HG03025 (cell line): ENCODE data around the gene SCNN1B.
"Not testable (repeated sequence)": the region's sequence is repeated elsewhere in the genome, so short reads cannot be mapped to it uniquely, and the experiment has no call there.

Experiments used
- ATAC-seq: cut with Tn5 transposase; IDR thresholded peaks from one replicate; pipeline ENCODE4 v1.9.1; 2021; ENCODE audit warnings: mild to moderate bottlenecking, moderate library complexity; ENCODE audit not compliant: unreplicated experiment, low FRiP score

Gene SCNN1B

DNA sequence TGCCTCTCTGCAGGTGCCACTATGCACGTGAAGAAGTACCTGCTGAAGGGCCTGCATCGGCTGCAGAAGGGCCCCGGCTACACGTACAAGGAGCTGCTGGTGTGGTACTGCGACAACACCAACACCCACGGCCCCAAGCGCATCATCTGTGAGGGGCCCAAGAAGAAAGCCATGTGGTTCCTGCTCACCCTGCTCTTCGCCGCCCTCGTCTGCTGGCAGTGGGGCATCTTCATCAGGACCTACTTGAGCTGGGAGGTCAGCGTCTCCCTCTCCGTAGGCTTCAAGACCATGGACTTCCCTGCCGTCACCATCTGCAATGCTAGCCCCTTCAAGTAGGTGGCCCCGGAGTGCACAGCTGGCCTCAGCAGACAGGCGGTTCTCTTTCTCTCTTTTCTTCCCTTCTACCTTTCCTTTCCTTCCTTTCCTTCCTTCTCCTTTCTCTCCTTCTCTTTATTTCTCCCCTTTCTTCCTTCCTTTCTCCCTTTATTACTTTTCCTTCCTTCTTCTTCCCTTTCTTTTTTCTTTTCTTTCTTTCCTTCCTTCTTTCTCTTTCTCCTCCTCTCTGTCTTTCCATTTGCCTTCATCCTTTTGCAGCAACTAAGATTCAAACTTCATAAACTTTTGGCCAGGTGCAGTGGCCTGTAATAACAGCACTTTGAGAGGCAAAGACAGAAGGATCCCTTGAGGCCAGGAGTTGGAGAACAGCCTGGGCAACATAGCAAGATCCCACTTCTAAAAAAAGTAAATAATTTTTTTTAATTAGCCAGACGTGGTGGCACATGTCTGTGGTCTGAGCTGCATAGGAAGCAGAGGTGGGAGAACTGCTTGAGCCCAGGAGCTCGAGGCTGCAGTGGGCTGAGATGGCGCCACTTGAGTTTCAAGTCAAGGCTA is 46.7 kb downstream of the SCNN1B start:
- no peak for ATAC-seq

- ATAC-seq, result no peak
Observed at GRCh38 chr16:23351360-23351759, 49.3 kb downstream of the SCNN1B start.

- no peak for ATAC-seq
Observed at GRCh38 chr16:23353440-23353839, 51.3 kb downstream of the SCNN1B start.

- ATAC-seq, result no peak
Observed at GRCh38 chr16:23354246-23354645, 52.1 kb downstream of the SCNN1B start.

DNA sequence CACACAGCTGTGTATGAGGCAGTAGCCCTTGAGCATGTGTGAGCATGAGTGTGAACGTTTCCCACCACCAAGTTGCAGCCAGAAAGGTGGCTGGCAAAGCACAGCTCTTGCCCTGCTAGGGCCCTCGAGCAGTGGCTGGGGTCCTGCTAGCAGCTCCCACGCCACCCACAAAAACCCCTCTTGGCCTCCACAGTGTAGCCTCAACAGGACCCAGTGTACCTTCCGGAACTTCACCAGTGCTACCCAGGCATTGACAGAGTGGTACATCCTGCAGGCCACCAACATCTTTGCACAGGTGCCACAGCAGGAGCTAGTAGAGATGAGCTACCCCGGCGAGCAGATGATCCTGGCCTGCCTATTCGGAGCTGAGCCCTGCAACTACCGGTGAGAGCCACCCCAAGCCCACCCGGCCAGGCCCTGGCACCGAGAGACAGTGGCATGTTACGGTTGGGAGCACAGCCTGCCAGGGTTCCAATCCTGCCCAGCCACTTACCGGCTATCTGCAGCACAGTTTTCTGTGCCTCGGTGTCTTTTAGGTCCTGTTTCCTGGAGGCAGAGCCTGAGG is 53.1 kb downstream of the SCNN1B start:
- ATAC-seq, result no peak

GRCh38 chr16:23356941-23357340 is 54.8 kb downstream of the SCNN1B start:
- no peak for ATAC-seq

GRCh38 chr16:23357761-23358290 is 55.7 kb downstream of the SCNN1B start:
- ATAC-seq, result no peak

DNA sequence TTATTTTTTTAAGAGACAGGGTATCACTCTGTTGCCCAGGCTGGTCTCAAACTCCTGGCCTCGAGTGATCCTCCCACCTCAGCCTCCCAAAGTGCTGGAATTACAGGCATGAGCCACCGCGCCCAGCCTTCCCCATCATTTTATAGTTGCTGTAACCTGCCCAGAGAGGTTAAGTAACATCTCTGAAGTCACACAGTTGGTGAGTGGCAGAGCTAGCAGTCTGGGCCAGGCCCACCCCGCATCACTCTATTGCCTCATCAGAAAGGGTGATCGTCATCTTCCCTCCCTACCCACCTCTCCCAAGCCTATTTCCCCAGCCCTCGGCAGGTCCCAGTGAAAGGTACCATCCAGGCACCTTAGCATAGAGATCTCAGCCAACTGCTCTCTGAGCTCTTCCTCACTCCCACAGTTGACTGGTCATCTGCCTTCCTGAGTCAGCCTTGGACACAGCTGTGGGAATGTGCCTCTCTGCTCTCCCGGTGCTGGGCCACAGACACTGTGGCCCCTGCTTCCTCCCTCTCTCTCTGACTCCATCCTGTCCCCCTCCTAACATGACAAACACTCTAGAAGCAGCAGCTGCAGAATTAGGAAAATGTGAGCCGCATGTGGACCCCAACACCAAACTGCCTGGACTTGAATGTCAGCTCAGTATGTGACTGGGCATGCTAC is 57.1 kb downstream of the SCNN1B start:
- no peak for ATAC-seq

DNA sequence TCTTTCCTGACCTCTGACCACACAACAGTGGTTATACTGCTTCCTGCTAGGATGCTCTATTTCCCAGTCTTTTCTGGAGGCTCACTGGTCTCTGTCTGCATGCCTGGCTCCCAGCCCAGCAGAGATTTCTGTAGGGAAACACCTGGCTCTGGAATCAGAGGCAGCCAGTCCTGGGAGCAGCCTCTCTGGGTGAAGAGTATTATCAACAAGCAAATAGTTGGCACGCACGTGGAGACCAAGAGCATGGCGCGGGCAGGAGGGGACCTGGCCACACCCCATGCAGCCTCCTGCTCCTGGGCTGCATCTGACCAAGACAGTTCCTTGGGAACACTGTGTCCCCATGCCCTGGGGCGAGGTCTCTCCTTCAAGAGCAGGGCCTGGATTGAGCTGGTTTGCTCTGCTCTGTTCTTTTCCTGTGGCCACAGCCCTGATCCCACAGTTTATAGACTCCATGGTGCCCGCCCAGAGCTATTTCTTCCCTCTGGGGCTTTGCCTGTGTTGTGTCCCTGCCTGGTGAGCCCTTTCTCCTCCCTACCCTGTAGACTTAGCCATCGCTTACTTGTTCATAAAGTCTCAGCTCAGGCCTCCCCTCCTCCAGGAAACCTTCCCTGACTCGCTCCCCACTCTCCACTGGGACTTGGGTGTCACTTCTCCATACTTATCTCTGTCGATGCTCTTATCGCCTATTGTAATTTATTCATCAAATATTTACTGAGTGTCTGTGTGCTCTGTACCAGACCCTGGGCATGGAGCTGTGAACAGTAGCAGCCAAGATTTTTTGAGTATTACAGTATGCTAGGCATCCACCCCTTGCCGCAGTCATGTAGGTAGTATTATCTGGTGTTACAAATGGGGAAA is 60.6 kb downstream of the SCNN1B start:
- ATAC-seq, result no peak

GRCh38 chr16:23365602-23366240 is 63.6 kb downstream of the SCNN1B start:
- ATAC-seq, result no peak

- not testable (repeated sequence) for ATAC-seq
Observed at GRCh38 chr16:23366341-23366740, 64.2 kb downstream of the SCNN1B start.

DNA sequence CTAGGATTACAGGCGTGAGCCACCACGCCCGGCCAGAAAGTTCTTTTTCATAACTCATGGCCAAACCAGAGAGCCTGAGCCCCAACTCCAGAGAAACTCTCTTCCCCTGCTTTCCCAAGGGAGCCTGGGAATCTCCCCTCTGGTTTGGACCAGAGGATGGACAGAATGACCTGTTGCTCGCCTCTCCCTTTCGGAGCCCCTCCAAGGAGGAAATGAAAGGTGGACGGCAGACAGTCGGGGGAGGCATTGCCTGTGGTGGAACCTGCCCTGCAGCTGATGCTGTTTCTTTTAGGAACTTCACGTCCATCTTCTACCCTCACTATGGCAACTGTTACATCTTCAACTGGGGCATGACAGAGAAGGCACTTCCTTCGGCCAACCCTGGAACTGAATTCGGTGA is 65.5 kb downstream of the SCNN1B start:
- no peak for ATAC-seq

GRCh38 chr16:23367988-23368387 is 65.9 kb downstream of the SCNN1B start:
- ATAC-seq, result no peak

DNA sequence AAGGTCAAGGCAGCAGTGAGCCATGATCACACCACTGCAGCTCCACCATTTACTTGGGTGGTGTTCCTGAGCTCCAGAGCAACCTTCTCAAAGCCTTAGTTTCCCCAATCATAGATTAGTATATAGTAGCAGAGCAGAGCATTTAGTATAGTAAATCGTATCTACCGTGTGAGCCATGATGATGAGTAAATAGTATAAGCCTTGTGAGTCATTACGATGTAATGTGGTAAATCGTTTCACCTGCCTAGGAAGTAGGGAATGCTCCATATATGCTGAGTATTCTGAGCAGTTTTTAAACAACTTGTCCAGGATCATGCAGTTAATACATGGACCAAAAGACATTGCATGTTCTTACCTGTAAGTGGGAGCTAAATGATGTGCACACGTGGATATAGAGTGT is 66.4 kb downstream of the SCNN1B start:
- ATAC-seq, result no peak

- no peak for ATAC-seq
Observed at GRCh38 chr16:23369416-23369815, 67.3 kb downstream of the SCNN1B start.

DNA sequence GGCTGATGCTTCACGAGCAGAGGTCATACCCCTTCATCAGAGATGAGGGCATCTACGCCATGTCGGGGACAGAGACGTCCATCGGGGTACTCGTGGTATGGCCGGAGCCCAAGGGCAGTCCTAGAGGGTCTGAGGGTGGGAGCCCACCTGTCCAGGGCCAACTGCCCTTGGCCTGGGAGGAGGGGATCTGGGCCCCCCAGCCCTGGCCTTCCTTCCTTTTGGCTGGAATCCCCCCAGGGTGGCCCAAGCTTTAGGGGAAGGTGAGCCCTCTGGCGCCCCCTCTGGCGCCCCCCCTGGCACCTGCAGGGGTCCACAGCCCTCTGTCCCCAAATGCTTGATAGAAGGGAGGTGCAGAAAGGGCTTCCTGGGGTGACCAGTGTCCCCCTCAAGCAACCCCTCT is 69.3 kb downstream of the SCNN1B start:
- no peak for ATAC-seq

DNA sequence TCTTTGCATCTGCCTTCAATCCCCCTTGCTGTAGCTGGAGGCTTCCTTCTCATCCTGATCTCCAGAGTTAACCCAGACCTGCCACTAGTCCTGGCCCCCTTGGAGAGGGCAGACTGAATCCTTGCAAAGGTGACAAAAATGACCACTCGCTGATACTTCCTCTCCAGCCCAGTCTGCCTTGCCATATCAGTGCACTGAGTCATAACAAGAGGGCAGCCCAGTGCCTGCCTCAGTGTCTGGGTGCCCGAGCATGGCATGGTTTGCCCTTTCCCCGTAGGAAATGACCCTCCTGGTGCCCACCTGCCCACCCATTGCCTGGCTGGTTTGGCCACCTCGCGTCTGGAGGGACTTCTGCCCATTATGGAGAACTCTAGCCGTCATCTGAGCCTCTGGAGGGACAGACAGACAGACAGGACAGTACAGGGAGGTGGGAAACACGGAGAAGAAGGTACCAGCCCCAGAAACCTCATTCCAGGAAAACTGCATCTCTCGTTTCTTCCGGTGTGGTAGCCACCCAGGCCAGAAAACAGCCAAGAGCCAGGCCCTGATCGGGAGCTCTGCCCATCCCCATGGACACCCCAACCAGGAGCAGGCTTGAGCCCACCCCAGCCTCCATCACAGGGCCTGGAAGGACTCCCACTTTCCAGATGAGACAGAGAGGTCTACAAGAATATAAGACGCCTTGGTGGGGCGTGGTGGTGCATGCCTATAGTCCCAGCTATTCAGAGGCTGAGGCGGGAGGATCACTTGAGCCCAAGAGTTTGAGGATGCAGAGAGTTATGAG is 71.5 kb downstream of the SCNN1B start:
- ATAC-seq, result no peak

DNA sequence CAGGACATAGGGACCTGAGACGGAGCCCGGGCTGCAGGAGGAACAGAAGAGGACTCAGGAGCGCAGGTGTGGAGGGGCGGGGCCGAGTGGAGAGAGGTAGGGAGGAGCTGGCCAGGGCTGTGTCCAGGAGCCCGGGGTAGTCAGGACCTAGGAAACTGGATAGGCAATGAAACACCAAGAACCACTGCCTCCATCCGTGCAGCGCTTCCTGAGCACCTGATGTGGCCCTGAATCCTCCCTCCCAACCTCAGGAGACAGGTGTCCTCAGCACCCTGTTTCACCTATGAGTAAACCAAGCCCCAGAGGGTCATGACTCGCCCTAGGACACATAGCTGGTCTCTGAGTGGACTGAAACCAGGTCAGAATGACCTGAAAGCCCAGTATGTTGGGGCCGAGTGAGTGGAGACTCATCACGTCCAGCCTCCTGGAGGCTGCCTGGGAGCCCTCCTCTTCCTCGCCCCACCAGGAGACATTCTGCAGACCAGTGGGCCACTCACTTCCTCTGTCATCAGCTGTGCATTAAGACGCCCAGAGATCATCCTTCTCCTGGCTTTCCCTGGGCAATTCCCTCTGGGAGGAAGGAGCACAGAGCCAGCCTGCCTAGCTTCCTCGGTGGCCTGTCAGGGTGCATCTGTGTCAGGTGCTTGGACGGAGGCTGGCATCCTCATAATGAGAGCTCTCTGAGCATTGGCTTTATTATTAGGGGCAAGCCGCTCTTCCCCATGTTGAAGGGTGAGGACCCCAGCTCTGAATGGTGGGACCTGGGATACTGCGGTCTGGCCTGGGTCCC is 72.8 kb downstream of the SCNN1B start:
- no peak for ATAC-seq
